HEK293 (cell line): Measurements from ENCODE around the gene RHBDF2.

Experiments
- CTCF ChIP-seq: fragments of 450-650 bp; formaldehyde crosslinking; IDR thresholded peaks from 2 replicates; pipeline ENCODE4 v1.5.1; 2016; ENCODE audit warnings: missing biosample characterization, missing genetic modification characterization
- KLF16 ChIP-seq: fragments of 450-650 bp; formaldehyde crosslinking; IDR thresholded peaks from 2 replicates; pipeline ENCODE4 v1.5.1; 2017; ENCODE audit warnings: missing biosample characterization, missing genetic modification characterization
- MEIS1 ChIP-seq: sonication (generic); formaldehyde crosslinking; IDR thresholded peaks from 2 replicates; pipeline ENCODE4 v1.8.1; 2022; ENCODE audit warnings: missing genetic modification reagents, mild to moderate bottlenecking, borderline replicate concordance
- PRDM4 ChIP-seq: fragments of 450-650 bp; formaldehyde crosslinking; IDR thresholded peaks from 2 replicates; pipeline ENCODE4 v1.5.1; 2017; ENCODE audit warnings: missing biosample characterization, missing genetic modification characterization
- SETDB1 ChIP-seq: IDR thresholded peaks from one replicate; pipeline ENCODE4 v1.6.1; 2017; ENCODE audit warnings: mild to moderate bottlenecking, low read length, moderate library complexity, mixed read lengths; ENCODE audit not compliant: insufficient read length
- TCF7L2 ChIP-seq: IDR thresholded peaks from 2 replicates; pipeline ENCODE4 v1.6.1; 2011; ENCODE audit warnings: low read depth, mild to moderate bottlenecking, inconsistent platforms, low read length, moderate library complexity, borderline replicate concordance
- ZBTB11 ChIP-seq: fragments of 450-650 bp; formaldehyde crosslinking; conservative IDR thresholded peaks from 2 replicates; pipeline ENCODE4 v1.5.1; 2016; ENCODE audit warnings: low read depth, missing biosample characterization, missing genetic modification characterization
- ZNF121 ChIP-seq: fragments of 450-650 bp; formaldehyde crosslinking; IDR thresholded peaks from 2 replicates; pipeline ENCODE4 v1.5.1; 2016; ENCODE audit warnings: missing biosample characterization, missing genetic modification characterization
- ZNF223 ChIP-seq: fragments of 450-650 bp; formaldehyde crosslinking; IDR thresholded peaks from 2 replicates; pipeline ENCODE4 v1.5.1; 2016; ENCODE audit warnings: missing biosample characterization, missing genetic modification characterization
- ZNF24 ChIP-seq: fragments of 450-650 bp; formaldehyde crosslinking; IDR thresholded peaks from 2 replicates; pipeline ENCODE4 v1.5.1; 2016; ENCODE audit warnings: missing biosample characterization, missing genetic modification characterization
- ZNF274 ChIP-seq, 2 experiments: fragments of 200-500 bp in 1 of 2; fragments of 450-650 bp in 1 of 2; sonication (Bioruptor generic) in 1 of 2; formaldehyde crosslinking in 1 of 2; IDR thresholded peaks; 2 replicates each; pipeline versions ENCODE4 v1.5.1 to v1.6.1; 2014 to 2016; ENCODE audit warnings: borderline replicate concordance in 1 of 2, inconsistent platforms in 1 of 2, low read length in 1 of 2, missing biosample characterization in 1 of 2, missing genetic modification characterization in 1 of 2
- ZNF311 ChIP-seq: fragments of 450-650 bp; formaldehyde crosslinking; IDR thresholded peaks from 2 replicates; pipeline ENCODE4 v1.5.1; 2017; ENCODE audit warnings: missing biosample characterization, missing genetic modification characterization, borderline replicate concordance
- ZNF362 ChIP-seq: fragments of 450-650 bp; formaldehyde crosslinking; IDR thresholded peaks from 2 replicates; pipeline ENCODE4 v1.5.1; 2016; ENCODE audit warnings: missing biosample characterization, missing genetic modification characterization
- ZNF777 ChIP-seq: fragments of 450-650 bp; formaldehyde crosslinking; IDR thresholded peaks from 2 replicates; pipeline ENCODE4 v1.5.1; 2017; ENCODE audit warnings: missing biosample characterization, missing genetic modification characterization, borderline replicate concordance

- TF ChIP-seq MEIS1 (CRISPR knock-in tag) (no peak), ZNF274 (IDR thresholded peaks at IDR 0.05; ENCODE audit: low read length) (no peak), ZNF274 (tag by site-specific recombination; IDR thresholded peaks at IDR 0.05; ENCODE audit: borderline replicate concordance) (no peak), ZNF24 (tag by site-specific recombination) (no peak), KLF16 (tag by site-specific recombination) (no peak), ZNF311 (tag by site-specific recombination) (no peak), CTCF (tag by site-specific recombination) (no peak), SETDB1 (no peak), ZNF121 (tag by site-specific recombination) (no peak), TCF7L2 (no peak), ZBTB11 (tag by site-specific recombination) (no peak), ZNF362 (tag by site-specific recombination) (no peak), ZNF777 (tag by site-specific recombination) (no peak), PRDM4 (tag by site-specific recombination) (no peak), ZNF223 (tag by site-specific recombination) (no peak)
These were observed 34.5 kb downstream of the RHBDF2 start for GRCh38 chr17:76466775-76467130.
